GM12878 (cell line): ENCODE data around the gene BSPRY. TPM values are rescaled to one million over a fixed set of nuclear protein-coding genes. Genes with fewer than 3 reads are reported as not detected.

Experiments used
- ATAC-seq: fragments of 200-7000 bp; cut with Tn5 transposase; 3 replicates; pipeline ENCODE4 v1.9.1; 2020; ENCODE audit warnings: mild to moderate bottlenecking, moderate library complexity
- BruUV-seq: library from RNA; stranded (reverse); fragments of 400-500 nt; replicated peaks from 2 replicates; lab custom pipeline; 2021; lab: Mats Ljungman, UMichigan
- CTCF ChIA-PET: fragments of 300-600 bp; sonication (Branson Sonifier 250); formaldehyde crosslinking; extraction: SDS; loops from one replicate; lab custom pipeline; 2021; ENCODE audit warnings: inconsistent platforms; lab: Yijun Ruan, JAX
- POLR2A ChIA-PET: fragments of 350-600 bp; formaldehyde crosslinking; extraction: SDS; loops from one replicate; lab custom pipeline; 2021; ENCODE audit warnings: inconsistent platforms; lab: Charles Lee
- RAD21 ChIA-PET: fragments of 300-600 bp; sonication (Branson Sonifier 250); formaldehyde crosslinking; loops from one replicate; lab custom pipeline; 2023; ENCODE audit warnings: antibody characterized with exemption; ENCODE audit not compliant: unreplicated experiment; lab: Charles Lee
- SMC1A ChIA-PET: fragments of 300-600 bp; sonication (Branson Sonifier 250); formaldehyde crosslinking; loops from one replicate; lab custom pipeline; 2023; ENCODE audit not compliant: unreplicated experiment, uncharacterized antibody; lab: Charles Lee
- DNase-seq: peaks from one replicate; pipeline ENCODE4 v3.0.0-alpha.2; 2011; ENCODE audit warnings: low read depth, low spot score
- FAIRE-seq: peaks from 3 replicates; lab custom pipeline; 2011; peaks lifted over from hg19 to GRCh38; lab: Jason Lieb, UNC
- H2AFZ ChIP-seq: 2 replicates; pipeline ENCODE4 v1.6.0; 2011; ENCODE audit warnings: low read depth, low read length, control low read depth; ENCODE audit not compliant: control insufficient read depth
- H3K27ac ChIP-seq: 2 replicates; pipeline ENCODE4 v1.5.1; 2011; ENCODE audit warnings: control low read depth; ENCODE audit not compliant: control insufficient read depth, insufficient read depth
- H3K27me3 ChIP-seq, 2 experiments: replicated peaks in 1 of 2; 2 replicates each; pipeline versions ENCODE4 v1.6.0 to v1.6.1; 2011; ENCODE audit warnings: low read length in 1 of 2; ENCODE audit not compliant: control insufficient read depth in 2 of 2, insufficient read depth in 2 of 2
- H3K36me3 ChIP-seq, 2 experiments: 2 replicates each; pipeline ENCODE4 v1.5.1; 2011; ENCODE audit warnings: low read length in 1 of 2; ENCODE audit not compliant: control insufficient read depth in 2 of 2, insufficient read depth in 2 of 2
- H3K4me1 ChIP-seq: 2 replicates; pipeline ENCODE4 v1.6.1; 2011; ENCODE audit warnings: mild to moderate bottlenecking, low read length, moderate library complexity, mixed read lengths; ENCODE audit not compliant: control insufficient read depth, insufficient read depth
- H3K4me2 ChIP-seq: 2 replicates; pipeline ENCODE4 v1.6.0; 2011; ENCODE audit warnings: control low read depth; ENCODE audit not compliant: control insufficient read depth, insufficient read depth
- H3K4me3 ChIP-seq: fragments of 200-600 bp; sonication (generic); 2 replicates; pipeline ENCODE4 v1.5.1; 2016
- H3K79me2 ChIP-seq: 2 replicates; pipeline ENCODE4 v1.6.0; 2011; ENCODE audit warnings: low read length; ENCODE audit not compliant: control insufficient read depth, insufficient read depth
- H3K9ac ChIP-seq: 2 replicates; pipeline ENCODE4 v1.8.0; 2011; ENCODE audit warnings: low read length, control low read depth, mixed read lengths; ENCODE audit not compliant: control insufficient read depth, insufficient read depth
- H3K9me3 ChIP-seq: replicated peaks from 3 replicates; pipeline ENCODE4 v1.5.1; 2011; ENCODE audit warnings: mild to moderate bottlenecking, low read length; ENCODE audit not compliant: control insufficient read depth, insufficient read depth
- H4K20me1 ChIP-seq: 2 replicates; pipeline ENCODE4 v1.6.0; 2011; ENCODE audit not compliant: control insufficient read depth, insufficient read depth
- BCL11A ChIP-seq: IDR thresholded peaks from 2 replicates; pipeline ENCODE4 v1.6.1; 2011; ENCODE audit warnings: low read depth, low read length
- CREB1 ChIP-seq: IDR thresholded peaks from 2 replicates; pipeline ENCODE4 v1.6.1; 2012; ENCODE audit warnings: low read depth, mild to moderate bottlenecking, inconsistent platforms
- ESRRA ChIP-seq: IDR thresholded peaks from 2 replicates; pipeline ENCODE4 v1.6.1; 2012; ENCODE audit warnings: mild to moderate bottlenecking, low read length, improper control_type of control experiment
- EZH2 ChIP-seq: IDR thresholded peaks from 2 replicates; pipeline ENCODE4 v1.6.1; 2012; ENCODE audit warnings: low read depth, mild to moderate bottlenecking, control low read depth, inconsistent platforms, low read length, borderline replicate concordance; ENCODE audit not compliant: control insufficient read depth
- GATAD2B ChIP-seq: fragments of 450-650 bp; conservative IDR thresholded peaks from 2 replicates; pipeline ENCODE4 v1.6.1; 2017; ENCODE audit warnings: low read depth, mild to moderate bottlenecking, moderate library complexity
- HDGF ChIP-seq: fragments of 450-650 bp; IDR thresholded peaks from 2 replicates; pipeline ENCODE4 v1.6.1; 2016; ENCODE audit warnings: antibody characterized with exemption
- KLF5 ChIP-seq: fragments of 450-650 bp; IDR thresholded peaks from 2 replicates; pipeline ENCODE4 v1.6.1; 2014; ENCODE audit warnings: mild to moderate bottlenecking; ENCODE audit not compliant: partially characterized antibody
- NRF1 ChIP-seq: conservative IDR thresholded peaks from 2 replicates; pipeline ENCODE4 v1.6.1; 2011; ENCODE audit warnings: mild to moderate bottlenecking, low read depth, low read length, improper control_type of control experiment
- RFX5 ChIP-seq: IDR thresholded peaks from 2 replicates; pipeline ENCODE4 v1.6.1; 2011; ENCODE audit warnings: low read depth, low read length, improper control_type of control experiment
- SMAD5 ChIP-seq: IDR thresholded peaks from 2 replicates; pipeline ENCODE4 v1.6.1; 2016; ENCODE audit warnings: antibody characterized with exemption, low read depth
- WGBS: methylation state at CpG from one replicate; pipeline ENCODE4 v1.1.6; 2016; ENCODE audit warnings: low lambda C conversion rate; ENCODE audit not compliant: insufficient replicate concordance, insufficient coverage; ENCODE audit errors: missing lambda C conversion rate; 5-methylcytosine and 5-hydroxymethylcytosine counted together
- in situ Hi-C: fragments of 300-500 bp; cut with MboI; formaldehyde crosslinking; loops from 9 replicates; pipeline ENCODE4 v1.14.3; 2018; ENCODE audit warnings: mixed read lengths
- intact Hi-C: fragments of 100-400 bp; cut with micrococcal nuclease; formaldehyde crosslinking; loops from one replicate; pipeline ENCODE4 v1.14.2; 2022; ENCODE audit not compliant: unreplicated experiment
- polyA plus RNA-seq, 11 experiments: library from polyadenylated mRNA; depleted of rRNA in 4 of 11; unstranded in 6 of 11; stranded (reverse) in 5 of 11; fragments of >200 nt; fragmentation: Nextera tagmentation in 4 of 11; fragmentation: Illumina TruSeq in 1 of 11; extraction: Ambion mirVana in 4 of 11; extraction: Trizol in 1 of 11; gene quantifications; 1 replicate in 1 of 11; 2 replicates in 10 of 11; pipeline versions ENCODE4 v1.2.1 to v1.2.3, GENCODE V29; 2011 to 2016; ENCODE audit warnings: inconsistent platforms in 2 of 11, missing spikeins in 2 of 11, low read depth in 1 of 11
- total RNA-seq, 4 experiments: library from RNA; depleted of rRNA in 3 of 4; stranded (reverse); fragments of >200 nt in 3 of 4; fragmentation: Illumina TruSeq in 1 of 4; extraction: Trizol in 1 of 4; gene quantifications; 2 replicates each; pipeline versions ENCODE4 v1.2.1 to v1.2.3, GENCODE V29; 2013 to 2021
- TF ChIP-seq, protein P1 (sequence below): IDR thresholded peaks from 2 replicates; pipeline ENCODE4 v1.6.1; 2011; ENCODE audit warnings: borderline replicate concordance, low read depth, mild to moderate bottlenecking, moderate library complexity, low read length; ENCODE audit not compliant: insufficient read depth, poor library complexity, severe bottlenecking
- TF ChIP-seq, protein P2 (sequence below): fragments of 450-650 bp; IDR thresholded peaks from 2 replicates; pipeline ENCODE4 v1.6.1; 2017; ENCODE audit warnings: borderline replicate concordance
- TF ChIP-seq, protein P3 (sequence below): IDR thresholded peaks from 2 replicates; pipeline ENCODE4 v1.6.1; 2012; ENCODE audit warnings: low read depth, low read length, improper control_type of control experiment

BSPRY gene
- total and polyA plus RNA-seq, 10 of the 15 experiments (the other 5 are each of a cell fraction or from before 2014, with no cell fraction given): 0.45 to 6.3 (median 4.1) TPM

DNA sequence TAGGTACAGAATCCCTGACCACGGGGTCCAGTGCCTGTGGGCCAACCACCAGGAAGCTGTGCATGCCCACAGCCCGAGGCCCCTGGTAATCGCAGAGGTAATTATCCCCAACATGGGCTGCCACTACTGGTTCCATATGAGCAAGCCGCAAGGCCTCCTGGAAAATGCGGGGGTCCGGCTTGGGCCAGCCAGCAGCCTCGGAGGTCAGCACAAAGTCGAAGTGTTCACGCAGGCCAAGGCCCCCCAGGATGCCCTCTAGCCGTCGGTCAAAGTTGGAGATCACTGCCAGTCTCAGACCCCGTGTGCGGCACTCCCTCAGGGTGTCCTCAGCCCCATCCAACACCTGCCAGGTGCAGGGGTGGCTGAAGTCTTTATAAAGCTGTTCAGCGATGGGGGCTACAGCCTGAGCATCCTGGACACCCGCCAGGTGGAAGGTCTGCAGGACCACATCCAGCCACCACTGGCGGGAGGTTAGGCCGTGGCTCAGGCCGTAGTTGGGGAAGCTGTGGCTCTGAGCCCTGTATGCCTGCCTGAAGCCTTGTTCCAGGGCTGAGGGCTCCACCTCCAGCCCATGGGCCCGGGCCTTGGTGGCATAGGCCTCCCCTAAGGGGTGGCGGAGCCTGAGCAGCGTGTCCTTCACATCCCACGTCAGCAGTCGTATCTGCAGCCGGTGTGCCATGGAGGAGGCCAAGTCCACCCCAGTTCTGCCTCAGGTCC lies 24.5 kb downstream of the BSPRY start:
- no peak for ATAC-seq
- ChIA-PET SMC1A (interaction anchor here (1.1 kb wide), 1 partner anchor 101 kb away, joined by 3 read pairs; no protein-coding TSS in a partner anchor), CTCF (interaction anchor here (0.8 kb wide), 1 partner anchor 10 kb away, joined by 4 read pairs; no protein-coding TSS in a partner anchor), RAD21 (interaction anchor here (1.4 kb wide), 1 partner anchor 281 kb away, joined by 3 read pairs; no protein-coding TSS in a partner anchor), POLR2A (interaction anchor here (1.0 to 3.4 kb wide), 2 partner anchors 24 to 26 kb away, joined by 3 to 12 read pairs; partner anchors contain the start of genes ALAD and BSPRY)
- intact Hi-C loops: no loop called here
- no peaks in the 10 kb centered on the region for H3K27me3 ChIP-seq
- 94% methylated on average over 24 of the region's 24 CpGs for WGBS
- H3K36me3 ChIP-seq: peaks cover 5 to 7% of the 10 kb centered on the region in 2 experiments
- TF ChIP-seq SMAD5: no peak
- TF ChIP-seq NRF1: no peak
- no peak for TF ChIP-seq HDGF
- TF ChIP-seq CREB1: no peak
- TF ChIP-seq, protein P1, sequence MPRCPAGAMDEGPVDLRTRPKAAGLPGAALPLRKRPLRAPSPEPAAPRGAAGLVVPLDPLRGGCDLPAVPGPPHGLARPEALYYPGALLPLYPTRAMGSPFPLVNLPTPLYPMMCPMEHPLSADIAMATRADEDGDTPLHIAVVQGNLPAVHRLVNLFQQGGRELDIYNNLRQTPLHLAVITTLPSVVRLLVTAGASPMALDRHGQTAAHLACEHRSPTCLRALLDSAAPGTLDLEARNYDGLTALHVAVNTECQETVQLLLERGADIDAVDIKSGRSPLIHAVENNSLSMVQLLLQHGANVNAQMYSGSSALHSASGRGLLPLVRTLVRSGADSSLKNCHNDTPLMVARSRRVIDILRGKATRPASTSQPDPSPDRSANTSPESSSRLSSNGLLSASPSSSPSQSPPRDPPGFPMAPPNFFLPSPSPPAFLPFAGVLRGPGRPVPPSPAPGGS: no peak
- TF ChIP-seq EZH2: no peak
- TF ChIP-seq, protein P2, sequence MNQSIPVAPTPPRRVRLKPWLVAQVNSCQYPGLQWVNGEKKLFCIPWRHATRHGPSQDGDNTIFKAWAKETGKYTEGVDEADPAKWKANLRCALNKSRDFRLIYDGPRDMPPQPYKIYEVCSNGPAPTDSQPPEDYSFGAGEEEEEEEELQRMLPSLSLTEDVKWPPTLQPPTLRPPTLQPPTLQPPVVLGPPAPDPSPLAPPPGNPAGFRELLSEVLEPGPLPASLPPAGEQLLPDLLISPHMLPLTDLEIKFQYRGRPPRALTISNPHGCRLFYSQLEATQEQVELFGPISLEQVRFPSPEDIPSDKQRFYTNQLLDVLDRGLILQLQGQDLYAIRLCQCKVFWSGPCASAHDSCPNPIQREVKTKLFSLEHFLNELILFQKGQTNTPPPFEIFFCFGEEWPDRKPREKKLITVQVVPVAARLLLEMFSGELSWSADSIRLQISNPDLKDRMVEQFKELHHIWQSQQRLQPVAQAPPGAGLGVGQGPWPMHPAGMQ: no peak
- no peak for TF ChIP-seq ESRRA
- TF ChIP-seq RFX5: no peak
- no peak for TF ChIP-seq GATAD2B
- TF ChIP-seq, protein P3, sequence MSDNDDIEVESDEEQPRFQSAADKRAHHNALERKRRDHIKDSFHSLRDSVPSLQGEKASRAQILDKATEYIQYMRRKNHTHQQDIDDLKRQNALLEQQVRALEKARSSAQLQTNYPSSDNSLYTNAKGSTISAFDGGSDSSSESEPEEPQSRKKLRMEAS: no peak
- TF ChIP-seq BCL11A: no peak
- TF ChIP-seq KLF5: no peak
- BruUV-seq: no TSS peak
- no peaks in the 10 kb centered on the region for H4K20me1 ChIP-seq
- H3K27ac ChIP-seq: 0 out of 2 replicates have a peak overlapping the region, but pooled peaks have one; percentile 19
- H3K79me2 ChIP-seq: peaks cover 5% of the 10 kb centered on the region
- no peak overlapping the region for H3K9ac ChIP-seq
- peak overlapping the region; percentile 13; the same call in 1 of the 2 replicates for H3K4me2 ChIP-seq
- no peak for DNase-seq
- H2AFZ ChIP-seq: no peak overlapping the region
- no peaks in the 10 kb centered on the region for H3K9me3 ChIP-seq
- no peak for FAIRE-seq
- no peak overlapping the region for H3K4me3 ChIP-seq
- H3K4me1 ChIP-seq: peaks cover 18% of the 10 kb centered on the region
- in situ Hi-C loops: no loop called here
